ENCODE data around the gene CMIP. TPM values are rescaled to one million over a fixed set of nuclear protein-coding genes. Genes with fewer than 3 reads are reported as not detected.

The CMIP gene
- total and polyA plus RNA-seq, 7 donors: 1.4 to 8.9 (median 4.1) TPM

DNA sequence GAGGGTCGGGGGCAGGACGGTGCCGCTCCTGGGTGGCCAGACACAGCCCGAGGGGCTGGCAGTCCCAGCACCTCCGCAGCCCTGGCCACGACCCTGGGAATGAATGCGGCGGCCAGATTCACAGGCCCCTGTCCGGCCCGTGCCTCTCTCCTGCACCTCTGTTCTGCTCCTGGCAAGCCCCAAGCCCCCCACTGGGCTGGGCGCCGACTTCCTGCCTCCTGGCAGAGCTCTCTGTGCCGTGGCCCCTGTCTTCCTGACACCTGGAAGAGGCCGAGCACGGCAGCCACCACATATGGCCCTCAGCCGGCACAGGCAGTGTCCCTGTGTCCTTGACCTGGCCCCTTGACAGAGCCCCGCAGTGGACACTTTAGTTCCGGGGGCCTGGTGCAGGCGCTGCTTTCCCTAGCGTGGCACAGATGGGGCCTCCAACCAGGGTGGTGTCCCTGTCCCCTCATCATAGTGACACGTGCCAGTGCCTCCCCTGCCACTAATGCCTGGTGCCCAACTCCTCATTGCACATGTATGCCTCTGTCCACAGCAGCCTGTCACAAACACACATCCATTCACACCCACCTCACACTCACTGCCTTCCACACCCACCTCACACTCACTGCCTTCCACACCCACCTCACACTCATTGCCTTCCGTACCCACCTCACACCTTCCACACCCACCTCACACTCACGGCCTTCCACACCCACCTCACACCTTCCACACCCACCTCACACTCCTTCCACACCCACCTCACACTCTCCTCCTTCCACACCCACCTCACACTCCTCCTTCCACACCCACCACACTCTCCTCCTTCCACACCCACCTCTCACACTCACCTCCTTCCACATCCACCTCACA lies 223.9 kb downstream of the CMIP start:
- ATAC-seq: no peak

DNA sequence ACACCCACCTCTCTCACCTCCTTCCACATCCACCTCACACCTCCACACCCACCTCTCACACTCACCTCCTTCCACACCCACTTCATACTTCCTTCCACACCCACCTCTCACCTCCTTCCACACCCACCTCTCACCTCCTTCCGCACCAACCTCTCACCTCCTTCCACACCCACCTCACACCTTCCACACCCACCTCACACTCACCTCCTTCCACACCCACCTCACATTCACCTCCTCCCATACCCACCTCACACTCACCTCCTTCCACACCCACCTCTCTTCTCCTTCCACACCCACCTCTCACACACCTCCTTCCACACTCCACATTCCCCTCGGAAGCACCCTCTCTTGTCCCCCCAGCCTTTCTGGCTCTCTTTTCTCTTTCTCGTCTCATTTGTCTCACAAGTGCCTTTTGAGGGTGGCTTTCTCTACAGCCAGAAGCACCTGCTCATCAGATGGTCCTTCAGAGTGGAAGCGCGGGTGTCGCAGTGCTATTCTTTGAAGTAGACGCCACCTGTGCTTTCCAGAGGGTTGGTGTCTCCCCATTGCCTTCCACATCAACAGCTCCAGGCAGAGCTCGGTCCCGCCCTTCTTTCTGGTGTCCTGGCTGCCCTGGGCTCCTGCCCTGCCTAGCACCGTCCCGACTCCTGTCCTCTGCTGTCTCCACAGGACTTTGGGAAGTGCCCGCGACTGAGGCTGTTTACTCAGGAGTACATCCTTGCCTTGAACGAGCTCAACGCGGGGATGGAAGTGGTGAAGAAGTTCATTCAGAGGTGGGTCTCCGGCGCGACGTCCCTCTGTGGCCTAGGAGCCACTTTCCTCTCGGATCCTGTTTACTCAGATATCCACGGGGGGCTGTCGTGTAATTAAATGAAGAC lies 225.1 kb downstream of the CMIP start:
- 92 to 93% (median 92%) methylated on average over 23 of the region's 23 CpGs for WGBS, 3 donors
- Histone ChIP-seq H3K27ac (no peak overlapping the region), H3K27me3 (ENCODE audit: insufficient read depth in 3 of 3, low read length in 2 of 3) (no peaks in the 10 kb centered on the region), H3K36me3 (ENCODE audit: insufficient read depth in 1 of 2, low read depth in 1 of 2) (peaks cover 0 to 10% of the 10 kb centered on the region in 2 donors), H3K4me1 (no peaks in the 10 kb centered on the region), H3K9me3 (no peaks in the 10 kb centered on the region), H3K4me3 (no peak overlapping the region)
- intact Hi-C loops (cut with DNase I): no loop called here
- TF ChIP-seq, protein P1, sequence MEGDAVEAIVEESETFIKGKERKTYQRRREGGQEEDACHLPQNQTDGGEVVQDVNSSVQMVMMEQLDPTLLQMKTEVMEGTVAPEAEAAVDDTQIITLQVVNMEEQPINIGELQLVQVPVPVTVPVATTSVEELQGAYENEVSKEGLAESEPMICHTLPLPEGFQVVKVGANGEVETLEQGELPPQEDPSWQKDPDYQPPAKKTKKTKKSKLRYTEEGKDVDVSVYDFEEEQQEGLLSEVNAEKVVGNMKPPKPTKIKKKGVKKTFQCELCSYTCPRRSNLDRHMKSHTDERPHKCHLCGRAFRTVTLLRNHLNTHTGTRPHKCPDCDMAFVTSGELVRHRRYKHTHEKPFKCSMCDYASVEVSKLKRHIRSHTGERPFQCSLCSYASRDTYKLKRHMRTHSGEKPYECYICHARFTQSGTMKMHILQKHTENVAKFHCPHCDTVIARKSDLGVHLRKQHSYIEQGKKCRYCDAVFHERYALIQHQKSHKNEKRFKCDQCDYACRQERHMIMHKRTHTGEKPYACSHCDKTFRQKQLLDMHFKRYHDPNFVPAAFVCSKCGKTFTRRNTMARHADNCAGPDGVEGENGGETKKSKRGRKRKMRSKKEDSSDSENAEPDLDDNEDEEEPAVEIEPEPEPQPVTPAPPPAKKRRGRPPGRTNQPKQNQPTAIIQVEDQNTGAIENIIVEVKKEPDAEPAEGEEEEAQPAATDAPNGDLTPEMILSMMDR (IDR thresholded peaks at IDR 0.05): no peak
- DNase-seq (peak in 1 of 2 donors; percentile 7), ATAC-seq (no peak)

More for the DNA sequence above, 223.9 kb downstream of the CMIP start:
- intact Hi-C loops (cut with DNase I): no loop called here
- no peaks in the 10 kb centered on the region for H3K27me3 ChIP-seq (ENCODE audit: insufficient read depth in 3 of 3, low read length in 2 of 3)
- TF ChIP-seq, protein P1 (IDR thresholded peaks at IDR 0.05): no peak
- no peak overlapping the region for H3K4me3 ChIP-seq
- no peak for DNase-seq
- H3K27ac ChIP-seq: no peak overlapping the region
- H3K36me3 ChIP-seq (ENCODE audit: insufficient read depth in 1 of 2, low read depth in 1 of 2): peaks cover 0 to 14% of the 10 kb centered on the region in 2 donors
- no peaks in the 10 kb centered on the region for H3K4me1 ChIP-seq
- 60 to 69% (median 63%) methylated on average over 22 to 23 of the region's 23 CpGs for WGBS, 3 donors
- no peaks in the 10 kb centered on the region for H3K9me3 ChIP-seq

DNA sequence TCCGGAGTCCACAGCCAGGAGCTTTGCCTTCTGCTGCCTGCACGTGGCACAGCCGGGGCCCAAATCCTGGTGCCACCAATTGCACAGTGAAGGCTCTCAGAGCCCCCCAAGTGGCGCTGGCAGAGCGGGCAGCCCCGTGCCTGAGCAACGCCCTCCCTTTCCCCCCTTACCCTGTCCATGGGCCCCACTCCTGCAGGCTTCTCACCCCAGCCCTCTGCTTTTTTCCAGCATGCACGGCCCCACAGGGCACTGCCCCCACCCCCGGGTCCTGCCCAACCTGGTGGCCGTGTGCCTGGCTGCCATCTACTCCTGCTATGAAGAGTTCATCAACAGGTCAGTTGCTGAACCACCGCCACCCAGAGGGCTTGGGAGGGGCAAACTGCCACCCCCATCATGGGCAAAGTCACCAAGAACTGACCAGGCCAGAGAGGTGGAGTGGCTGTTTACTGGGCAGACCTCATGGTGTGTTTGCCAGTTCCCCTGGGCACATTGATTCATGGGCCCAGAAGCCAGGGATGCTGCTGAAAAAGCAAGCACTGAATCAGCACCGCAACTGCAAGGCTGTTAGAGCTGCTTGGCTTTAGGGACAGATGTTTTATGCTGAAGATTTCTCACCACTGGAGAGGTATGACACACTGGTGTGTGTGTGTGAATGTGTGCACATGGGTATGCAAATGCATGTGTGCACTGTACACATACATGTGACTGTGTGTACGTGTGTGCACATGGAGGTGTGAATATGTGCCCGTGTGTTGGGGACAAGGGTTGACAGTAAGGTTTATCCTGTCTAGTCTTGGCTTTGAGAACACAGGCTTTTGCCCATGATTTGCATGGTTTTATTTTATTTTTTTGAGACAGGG lies 227.4 kb downstream of the CMIP start:
- TF ChIP-seq, protein P1 (IDR thresholded peaks at IDR 0.05): no peak
- H3K4me1 ChIP-seq: no peaks in the 10 kb centered on the region
- 92 to 95% (median 93%) methylated on average over 14 of the region's 14 CpGs for WGBS, 3 donors
- ATAC-seq: no peak
- no peaks in the 10 kb centered on the region for H3K27me3 ChIP-seq (ENCODE audit: insufficient read depth in 3 of 3, low read length in 2 of 3)
- no peak overlapping the region for H3K27ac ChIP-seq
- H3K36me3 ChIP-seq (ENCODE audit: insufficient read depth in 1 of 2, low read depth in 1 of 2): peaks cover 0 to 7% of the 10 kb centered on the region in 2 donors
- no peak for DNase-seq
- intact Hi-C loops (cut with DNase I): no loop called here
- no peaks in the 10 kb centered on the region for H3K9me3 ChIP-seq
- no peak overlapping the region for H3K4me3 ChIP-seq

DNA sequence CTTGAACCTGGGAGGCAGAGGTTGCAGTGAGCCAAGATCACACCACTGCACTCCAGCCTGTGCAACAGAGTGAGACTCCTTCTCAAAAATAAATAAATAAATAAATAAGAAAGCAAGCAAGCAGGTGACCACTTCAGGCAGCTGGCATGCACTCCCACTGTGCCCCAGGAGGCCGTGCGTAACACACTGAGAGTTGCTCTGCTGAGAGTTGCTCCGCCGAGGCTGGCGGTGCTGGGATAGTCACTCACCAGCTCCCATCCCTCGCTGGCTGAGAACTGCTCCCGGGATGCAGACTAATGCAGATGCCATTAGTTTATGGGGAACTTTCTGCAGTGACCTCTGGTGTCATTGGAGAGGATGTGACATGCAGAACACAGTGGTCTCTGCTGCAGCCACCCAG lies 228.8 kb downstream of the CMIP start:
- Histone ChIP-seq H3K36me3 (ENCODE audit: insufficient read depth in 1 of 2, low read depth in 1 of 2) (peaks cover 0 to 7% of the 10 kb centered on the region in 2 donors), H3K9me3 (no peaks in the 10 kb centered on the region), H3K27ac (no peak overlapping the region), H3K27me3 (ENCODE audit: insufficient read depth in 3 of 3, low read length in 2 of 3) (no peaks in the 10 kb centered on the region), H3K4me3 (no peak overlapping the region), H3K4me1 (no peaks in the 10 kb centered on the region)
- whole genome bisulfite sequencing, 3 donors: 85 to 92% (median 90%) methylated on average over 7 of the region's 7 CpGs
- no peak for ATAC-seq
- DNase-seq: no peak
- TF ChIP-seq, protein P1 (IDR thresholded peaks at IDR 0.05): no peak
- intact Hi-C loops (cut with DNase I): no loop called here
